Measurements from ENCODE around the gene EYA3. TPM values are rescaled to one million over a fixed set of nuclear protein-coding genes. Genes with fewer than 3 reads are reported as not detected.

Gene EYA3, protein sequence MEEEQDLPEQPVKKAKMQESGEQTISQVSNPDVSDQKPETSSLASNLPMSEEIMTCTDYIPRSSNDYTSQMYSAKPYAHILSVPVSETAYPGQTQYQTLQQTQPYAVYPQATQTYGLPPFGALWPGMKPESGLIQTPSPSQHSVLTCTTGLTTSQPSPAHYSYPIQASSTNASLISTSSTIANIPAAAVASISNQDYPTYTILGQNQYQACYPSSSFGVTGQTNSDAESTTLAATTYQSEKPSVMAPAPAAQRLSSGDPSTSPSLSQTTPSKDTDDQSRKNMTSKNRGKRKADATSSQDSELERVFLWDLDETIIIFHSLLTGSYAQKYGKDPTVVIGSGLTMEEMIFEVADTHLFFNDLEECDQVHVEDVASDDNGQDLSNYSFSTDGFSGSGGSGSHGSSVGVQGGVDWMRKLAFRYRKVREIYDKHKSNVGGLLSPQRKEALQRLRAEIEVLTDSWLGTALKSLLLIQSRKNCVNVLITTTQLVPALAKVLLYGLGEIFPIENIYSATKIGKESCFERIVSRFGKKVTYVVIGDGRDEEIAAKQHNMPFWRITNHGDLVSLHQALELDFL
- total RNA-seq (10 to 100 TPM; 13.3 to 23.3 (median 18.8) TPM), polyA plus RNA-seq (1 to 10 TPM; 5.8 to 8.2 TPM)
- long read RNA-seq, donor 1, full-length matches to known transcripts = 1 of 4 reads
- long read RNA-seq, donor 1, partial matches to known transcripts = 2 of 4 reads
- long read RNA-seq, donor 1, other reads (novel, unspliced or antisense) = 1 of 4 reads
- long read RNA-seq, donor 2, full-length matches to known transcripts = 7 of 21 reads
- long read RNA-seq, donor 2, partial matches to known transcripts = 5 of 21 reads
- long read RNA-seq, donor 2, other reads (novel, unspliced or antisense) = 9 of 21 reads
- long read RNA-seq, donor 3, partial matches to known transcripts = 1 of 6 reads
- long read RNA-seq, donor 3, other reads (novel, unspliced or antisense) = 5 of 6 reads

DNA sequence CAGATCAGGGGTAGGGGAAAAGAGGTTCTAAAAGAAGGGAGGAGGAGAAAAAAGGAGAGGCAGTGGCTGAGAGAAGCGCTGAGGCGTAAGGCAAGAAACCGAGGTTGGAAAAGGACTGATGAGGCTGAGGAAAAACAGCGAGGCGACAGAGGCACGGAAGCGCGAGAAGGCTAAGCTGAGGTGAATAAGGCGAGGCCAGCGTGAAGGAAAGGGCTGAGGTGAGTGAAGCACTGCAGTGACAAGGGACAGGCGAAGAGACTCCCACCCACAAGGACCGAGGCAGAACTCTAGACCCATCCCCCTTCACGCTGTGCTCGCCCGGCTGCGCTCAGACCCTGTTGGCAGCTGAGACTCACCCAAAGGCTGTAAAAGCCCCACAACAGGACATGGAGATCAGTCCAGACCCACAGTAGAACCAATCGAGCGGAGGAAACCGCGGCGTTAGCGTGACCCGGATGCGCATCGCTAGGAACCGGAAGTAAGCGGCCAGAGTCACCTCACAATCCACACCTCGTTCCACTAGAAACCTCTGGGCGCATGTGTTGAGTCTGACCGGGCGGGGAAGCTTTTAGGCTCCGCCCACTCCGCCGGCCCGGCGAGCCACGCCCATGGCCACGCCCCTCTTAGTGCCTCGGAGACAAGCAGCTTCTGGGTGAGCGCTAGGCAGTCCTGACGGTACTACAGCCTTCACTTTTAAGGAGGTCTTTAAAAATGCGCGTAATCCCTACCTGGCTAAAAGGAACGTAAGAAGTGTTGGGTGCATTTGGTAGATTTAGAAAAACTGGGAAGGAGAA lies at the start of gene EYA3:
Gene EYA3 (minus strand): TSS at position 443 of the 794 bp plus-strand sequence. CDS start 30,584 bp downstream, outside the sequence.
- no peaks in the 10 kb centered on the region for H3K9me3 ChIP-seq
- H3K27ac ChIP-seq = peak within 1 kb of the TSS; percentile 60 to 95 (median 87)
- peaks cover 0 to 41% (median 18%) of the 10 kb centered on the region in 12 donors for H3K4me1 ChIP-seq
- no peaks in the 10 kb centered on the region for H3K36me3 ChIP-seq
- ATAC-seq (peak; percentile 99 to 100 (median 100)), DNase-seq (peak; percentile 96 to 99 (median 98))
- H3K27me3 ChIP-seq = no peaks in the 10 kb centered on the region
- WGBS, 4 donors = 0% methylated on average over 32 to 44 of the region's 44 CpGs
- TF ChIP-seq POLR2A (IDR thresholded peaks at IDR 0.05) = peak in 1 of 2 donors; percentile 52
- TF ChIP-seq, protein P1, sequence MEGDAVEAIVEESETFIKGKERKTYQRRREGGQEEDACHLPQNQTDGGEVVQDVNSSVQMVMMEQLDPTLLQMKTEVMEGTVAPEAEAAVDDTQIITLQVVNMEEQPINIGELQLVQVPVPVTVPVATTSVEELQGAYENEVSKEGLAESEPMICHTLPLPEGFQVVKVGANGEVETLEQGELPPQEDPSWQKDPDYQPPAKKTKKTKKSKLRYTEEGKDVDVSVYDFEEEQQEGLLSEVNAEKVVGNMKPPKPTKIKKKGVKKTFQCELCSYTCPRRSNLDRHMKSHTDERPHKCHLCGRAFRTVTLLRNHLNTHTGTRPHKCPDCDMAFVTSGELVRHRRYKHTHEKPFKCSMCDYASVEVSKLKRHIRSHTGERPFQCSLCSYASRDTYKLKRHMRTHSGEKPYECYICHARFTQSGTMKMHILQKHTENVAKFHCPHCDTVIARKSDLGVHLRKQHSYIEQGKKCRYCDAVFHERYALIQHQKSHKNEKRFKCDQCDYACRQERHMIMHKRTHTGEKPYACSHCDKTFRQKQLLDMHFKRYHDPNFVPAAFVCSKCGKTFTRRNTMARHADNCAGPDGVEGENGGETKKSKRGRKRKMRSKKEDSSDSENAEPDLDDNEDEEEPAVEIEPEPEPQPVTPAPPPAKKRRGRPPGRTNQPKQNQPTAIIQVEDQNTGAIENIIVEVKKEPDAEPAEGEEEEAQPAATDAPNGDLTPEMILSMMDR (IDR thresholded peaks at IDR 0.05) = peak in 1 of 12 donors; percentile 6
- peak within 1 kb of the TSS; percentile 55 to 94 (median 88) for H3K4me3 ChIP-seq
- intact Hi-C loops (cut with DNase I) = no loop called here

DNA sequence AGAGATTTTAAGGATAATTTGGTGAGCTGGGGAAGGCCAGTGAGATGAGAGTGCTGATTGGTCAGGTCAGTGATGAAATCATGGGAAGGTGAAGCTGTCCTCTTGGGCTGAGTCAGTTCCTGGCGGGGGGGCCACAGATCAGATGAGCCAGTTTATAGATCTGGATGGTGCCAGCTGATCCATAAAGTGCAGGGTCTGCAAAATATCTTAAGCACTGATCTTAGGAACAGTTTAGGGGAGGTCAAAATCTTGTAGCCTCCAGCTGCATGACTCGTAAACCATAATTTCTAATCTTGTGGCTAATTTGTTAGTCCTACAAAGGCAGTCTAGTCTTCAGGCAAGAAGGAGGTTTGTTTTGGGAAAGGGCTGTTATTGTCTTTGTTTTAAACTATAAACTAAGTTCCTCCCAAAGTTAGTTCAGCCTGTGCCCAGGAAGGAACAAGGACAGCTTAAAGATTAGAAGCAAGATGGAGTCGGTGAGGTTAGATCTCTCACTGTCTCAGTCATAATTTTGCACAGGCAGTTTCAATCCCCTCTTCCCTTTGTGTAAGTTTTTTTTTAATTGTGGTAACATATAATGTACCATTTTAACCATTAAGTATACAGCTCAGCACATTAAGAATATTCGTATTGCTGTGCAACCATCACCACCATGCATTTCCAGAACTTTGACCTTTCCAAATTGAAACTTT lies 48.7 kb upstream of the EYA3 start:
- H3K9me3 ChIP-seq = no peaks in the 10 kb centered on the region
- no peak for TF ChIP-seq POLR2A (IDR thresholded peaks at IDR 0.05)
- TF ChIP-seq, protein P1 (IDR thresholded peaks at IDR 0.05) = no peak
- H3K36me3 ChIP-seq = no peaks in the 10 kb centered on the region
- no peaks in the 10 kb centered on the region for H3K27me3 ChIP-seq
- H3K4me3 ChIP-seq = no peak overlapping the region
- peaks cover 0 to 53% (median 0%) of the 10 kb centered on the region in 12 donors for H3K4me1 ChIP-seq
- no peak overlapping the region for H3K27ac ChIP-seq
- no peak for DNase-seq
- no peak for ATAC-seq
- 75 to 89% (median 82%) methylated on average over 4 of the region's 4 CpGs for WGBS, 4 donors
- intact Hi-C loops (cut with DNase I) = no loop called here

DNA sequence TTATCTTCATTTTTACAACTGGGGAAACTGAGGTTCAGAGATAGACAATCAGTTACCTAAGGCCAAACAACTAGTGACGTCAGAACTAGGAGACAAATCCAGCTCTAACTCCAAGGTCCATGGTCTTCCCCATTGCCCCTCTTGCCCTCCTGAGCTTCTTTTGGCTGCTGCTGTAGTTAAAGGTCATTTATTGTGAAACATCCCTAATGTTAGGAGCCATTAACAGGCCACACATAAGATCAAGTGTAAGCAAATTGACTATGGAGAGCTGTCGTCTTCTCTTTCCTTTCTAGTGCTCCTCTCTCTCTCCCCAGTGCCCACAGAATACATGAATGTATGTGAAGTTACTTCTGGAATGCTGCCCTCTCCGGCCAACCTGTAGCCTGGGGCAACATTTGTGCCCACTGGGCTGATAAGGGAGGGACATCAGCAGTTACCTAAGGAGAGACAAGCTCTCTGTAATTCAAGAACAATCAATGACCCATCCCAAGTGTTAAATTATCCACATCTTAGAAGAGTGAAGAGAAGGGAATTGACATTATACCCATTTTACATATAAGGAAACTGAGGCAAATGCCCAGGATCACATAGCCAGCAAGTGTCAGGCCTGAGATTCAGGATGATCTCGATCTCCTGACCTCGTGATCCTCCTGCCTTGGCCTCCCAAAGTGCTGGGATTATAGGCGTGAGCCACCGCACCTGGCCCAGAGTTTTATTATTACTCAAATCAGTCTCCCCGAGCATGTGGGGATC lies 47.9 kb upstream of the EYA3 start:
- Histone ChIP-seq H3K27ac (peak overlapping the region in 1 of 12 donors; percentile 80), H3K4me1 (peaks cover 0 to 53% (median 0%) of the 10 kb centered on the region in 12 donors), H3K4me3 (no peak overlapping the region), H3K9me3 (no peaks in the 10 kb centered on the region), H3K27me3 (no peaks in the 10 kb centered on the region), H3K36me3 (no peaks in the 10 kb centered on the region)
- DNase-seq (no peak), ATAC-seq (no peak)
- TF ChIP-seq, protein P1 (IDR thresholded peaks at IDR 0.05) = no peak
- TF ChIP-seq POLR2A (IDR thresholded peaks at IDR 0.05) = no peak
- WGBS, 4 donors = 86 to 89% (median 88%) methylated on average over 8 of the region's 8 CpGs
- intact Hi-C loops (cut with DNase I) = no loop called here
